Neural progenitor cell (in vitro differentiated cells): ENCODE data around the gene PLB1. TPM values are rescaled to one million over a fixed set of nuclear protein-coding genes. Genes with fewer than 3 reads are reported as not detected.

Source experiments
- DNase-seq: peaks from one replicate; pipeline ENCODE4 v3.0.0-alpha.2; 2016; ENCODE audit warnings: low spot score
- H2AFZ ChIP-seq: fragments of 200-600 bp; sonication (generic); replicated peaks from 2 replicates; pipeline ENCODE4 v1.6.1; 2016; ENCODE audit warnings: antibody characterized with exemption
- H3F3A ChIP-seq: fragments of 200-600 bp; sonication (generic); 2 replicates; pipeline ENCODE4 v1.6.1; 2016; ENCODE audit warnings: antibody characterized with exemption, low read depth
- H3K27ac ChIP-seq: fragments of 200-600 bp; sonication (generic); 2 replicates; pipeline ENCODE4 v1.5.1; 2016; ENCODE audit warnings: mild to moderate bottlenecking
- H3K27me3 ChIP-seq: fragments of 200-600 bp; sonication (generic); 2 replicates; pipeline ENCODE4 v1.6.1; 2016; ENCODE audit warnings: mild to moderate bottlenecking, moderate library complexity
- H3K36me3 ChIP-seq: fragments of 200-600 bp; sonication (generic); 2 replicates; pipeline ENCODE4 v1.5.1; 2016
- H3K4me1 ChIP-seq: fragments of 200-600 bp; sonication (generic); 2 replicates; pipeline ENCODE4 v1.6.1; 2016; ENCODE audit warnings: mixed run types
- H3K4me2 ChIP-seq: fragments of 200-600 bp; sonication (generic); 2 replicates; pipeline ENCODE4 v1.6.1; 2016
- H3K4me3 ChIP-seq: fragments of 200-600 bp; sonication (generic); 2 replicates; pipeline ENCODE4 v1.5.1; 2016
- H3K79me2 ChIP-seq: fragments of 200-600 bp; sonication (generic); 2 replicates; pipeline ENCODE4 v1.6.1; 2016; ENCODE audit warnings: low read depth
- H3K9ac ChIP-seq: fragments of 200-600 bp; sonication (generic); 2 replicates; pipeline ENCODE4 v1.6.1; 2016
- H3K9me3 ChIP-seq: fragments of 200-600 bp; sonication (generic); 2 replicates; pipeline ENCODE4 v1.5.1; 2016; ENCODE audit warnings: low read depth
- H4K20me1 ChIP-seq: fragments of 200-600 bp; sonication (generic); 2 replicates; pipeline ENCODE4 v1.6.1; 2016; ENCODE audit warnings: low read depth
- H3K27ac Mint-ChIP-seq: 3 replicates; pipeline ENCODE4 v1.8.0; 2021; ENCODE audit warnings: mixed read lengths
- H3K27me3 Mint-ChIP-seq: 2 replicates; pipeline ENCODE4 v1.8.0; 2022; ENCODE audit warnings: low read depth, mild to moderate bottlenecking, inconsistent platforms, moderate library complexity, mixed read lengths; ENCODE audit not compliant: insufficient read depth
- H3K36me3 Mint-ChIP-seq: 3 replicates; pipeline ENCODE4 v1.8.0; 2021; ENCODE audit warnings: mixed read lengths
- H3K4me1 Mint-ChIP-seq: 3 replicates; pipeline ENCODE4 v1.8.0; 2021; ENCODE audit warnings: mixed read lengths
- H3K4me3 Mint-ChIP-seq: 3 replicates; pipeline ENCODE4 v1.8.0; 2021; ENCODE audit warnings: mild to moderate bottlenecking, moderate library complexity, mixed read lengths
- H3K9me3 Mint-ChIP-seq: 3 replicates; pipeline ENCODE4 v1.8.0; 2020; ENCODE audit warnings: mixed read lengths
- EZH2 ChIP-seq: fragments of 200-600 bp; sonication (generic); IDR thresholded peaks from 2 replicates; pipeline ENCODE4 v1.6.1; 2017; ENCODE audit warnings: antibody characterized with exemption, mild to moderate bottlenecking, moderate library complexity
- EZH2phosphoT487 ChIP-seq: fragments of 200-600 bp; sonication (generic); IDR thresholded peaks from 2 replicates; pipeline ENCODE4 v1.6.1; 2017; ENCODE audit warnings: antibody characterized with exemption
- total RNA-seq: library from RNA; depleted of rRNA; stranded (reverse); fragments of >200 nt; gene quantifications from 2 replicates; pipeline ENCODE4 v1.2.3, GENCODE V29; 2015; ENCODE audit warnings: low replicate concordance
- TF ChIP-seq, protein P1 (sequence below): fragments of 200-600 bp; sonication (generic); IDR thresholded peaks from 2 replicates; pipeline ENCODE4 v1.5.1; 2017; ENCODE audit warnings: antibody characterized with exemption, mild to moderate bottlenecking

The PLB1 gene
- total RNA-seq, 1 donor from 2014 or later, result not detected

DNA sequence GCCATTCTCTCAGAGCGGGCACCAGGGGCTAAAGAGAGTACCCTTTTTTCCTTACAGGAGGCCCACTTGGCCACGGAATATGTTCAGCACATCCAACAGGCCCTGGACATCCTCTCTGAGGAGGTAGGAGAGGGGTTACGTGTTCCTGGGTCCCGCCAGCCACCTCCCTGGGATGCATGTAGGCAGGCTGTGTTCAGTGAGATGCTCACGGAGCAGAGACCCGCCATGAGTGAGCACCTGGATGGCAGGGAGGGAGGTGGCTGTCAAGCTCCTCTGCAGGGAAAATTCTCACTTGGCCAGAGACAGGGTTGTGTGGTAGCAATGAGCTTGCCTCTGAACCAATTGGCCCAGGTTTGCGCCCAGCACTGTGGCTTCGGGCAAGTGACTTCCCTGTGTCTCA, 132.6 kb downstream of the PLB1 start:
- Histone ChIP-seq H4K20me1 (no peaks in the 10 kb centered on the region), H3K27me3 (no peaks in the 10 kb centered on the region), H3K4me3 (no peak overlapping the region), H3K4me2 (no peak overlapping the region), H3K9ac (no peak overlapping the region), H3K4me1 (peaks cover 18% of the 10 kb centered on the region), H3K9me3 (no peaks in the 10 kb centered on the region), H3K36me3 (no peaks in the 10 kb centered on the region), H3K27ac (no peak overlapping the region), H3F3A (peaks cover 10% of the 10 kb centered on the region), H3K79me2 (no peaks in the 10 kb centered on the region), H2AFZ (no peak overlapping the region)
- peaks cover 33% of the 10 kb centered on the region for H3K4me1 Mint-ChIP-seq
- no peak for TF ChIP-seq EZH2
- no peak for TF ChIP-seq EZH2phosphoT487
- TF ChIP-seq, protein P1, sequence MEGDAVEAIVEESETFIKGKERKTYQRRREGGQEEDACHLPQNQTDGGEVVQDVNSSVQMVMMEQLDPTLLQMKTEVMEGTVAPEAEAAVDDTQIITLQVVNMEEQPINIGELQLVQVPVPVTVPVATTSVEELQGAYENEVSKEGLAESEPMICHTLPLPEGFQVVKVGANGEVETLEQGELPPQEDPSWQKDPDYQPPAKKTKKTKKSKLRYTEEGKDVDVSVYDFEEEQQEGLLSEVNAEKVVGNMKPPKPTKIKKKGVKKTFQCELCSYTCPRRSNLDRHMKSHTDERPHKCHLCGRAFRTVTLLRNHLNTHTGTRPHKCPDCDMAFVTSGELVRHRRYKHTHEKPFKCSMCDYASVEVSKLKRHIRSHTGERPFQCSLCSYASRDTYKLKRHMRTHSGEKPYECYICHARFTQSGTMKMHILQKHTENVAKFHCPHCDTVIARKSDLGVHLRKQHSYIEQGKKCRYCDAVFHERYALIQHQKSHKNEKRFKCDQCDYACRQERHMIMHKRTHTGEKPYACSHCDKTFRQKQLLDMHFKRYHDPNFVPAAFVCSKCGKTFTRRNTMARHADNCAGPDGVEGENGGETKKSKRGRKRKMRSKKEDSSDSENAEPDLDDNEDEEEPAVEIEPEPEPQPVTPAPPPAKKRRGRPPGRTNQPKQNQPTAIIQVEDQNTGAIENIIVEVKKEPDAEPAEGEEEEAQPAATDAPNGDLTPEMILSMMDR, result no peak
- no peak overlapping the region for H3K27ac Mint-ChIP-seq
- H3K4me3 Mint-ChIP-seq, result no peak overlapping the region
- H3K27me3 Mint-ChIP-seq, result peaks cover 30% of the 10 kb centered on the region
- no peak for DNase-seq
- no peaks in the 10 kb centered on the region for H3K36me3 Mint-ChIP-seq
- H3K9me3 Mint-ChIP-seq, result no peaks in the 10 kb centered on the region

DNA sequence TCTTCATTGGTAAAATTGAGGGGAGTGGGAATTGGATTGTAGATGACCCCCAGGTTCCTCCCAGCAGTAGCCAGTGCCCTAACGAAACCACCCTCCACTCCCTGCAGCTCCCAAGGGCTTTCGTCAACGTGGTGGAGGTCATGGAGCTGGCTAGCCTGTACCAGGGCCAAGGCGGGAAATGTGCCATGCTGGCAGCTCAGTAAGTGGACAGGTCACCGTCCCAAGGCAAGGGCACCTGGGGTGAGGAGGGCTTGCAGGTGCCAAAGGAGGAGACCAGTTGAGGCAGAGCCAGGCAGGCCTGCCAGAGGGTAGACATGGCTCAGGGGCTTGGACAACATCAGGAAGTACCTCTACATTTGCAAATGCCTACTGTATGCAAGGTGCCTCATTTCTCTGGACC, 133.1 kb downstream of the PLB1 start:
- no peak overlapping the region for H2AFZ ChIP-seq
- TF ChIP-seq EZH2phosphoT487, result no peak
- TF ChIP-seq, protein P1, result no peak
- no peak for TF ChIP-seq EZH2
- H3K4me1 Mint-ChIP-seq, result peaks cover 37% of the 10 kb centered on the region
- H3K27me3 Mint-ChIP-seq, result peaks cover 27% of the 10 kb centered on the region
- H3K79me2 ChIP-seq, result no peaks in the 10 kb centered on the region
- H3K4me2 ChIP-seq, result no peak overlapping the region
- H4K20me1 ChIP-seq, result no peaks in the 10 kb centered on the region
- no peak overlapping the region for H3K27ac ChIP-seq
- no peak overlapping the region for H3K27ac Mint-ChIP-seq
- H3K4me1 ChIP-seq, result peaks cover 23% of the 10 kb centered on the region
- no peaks in the 10 kb centered on the region for H3K27me3 ChIP-seq
- no peaks in the 10 kb centered on the region for H3K9me3 Mint-ChIP-seq
- no peak overlapping the region for H3K9ac ChIP-seq
- H3K4me3 ChIP-seq, result no peak overlapping the region
- no peaks in the 10 kb centered on the region for H3K36me3 Mint-ChIP-seq
- no peaks in the 10 kb centered on the region for H3K36me3 ChIP-seq
- no peak for DNase-seq
- H3K9me3 ChIP-seq, result no peaks in the 10 kb centered on the region
- H3F3A ChIP-seq, result peaks cover 10% of the 10 kb centered on the region
- H3K4me3 Mint-ChIP-seq, result no peak overlapping the region

DNA sequence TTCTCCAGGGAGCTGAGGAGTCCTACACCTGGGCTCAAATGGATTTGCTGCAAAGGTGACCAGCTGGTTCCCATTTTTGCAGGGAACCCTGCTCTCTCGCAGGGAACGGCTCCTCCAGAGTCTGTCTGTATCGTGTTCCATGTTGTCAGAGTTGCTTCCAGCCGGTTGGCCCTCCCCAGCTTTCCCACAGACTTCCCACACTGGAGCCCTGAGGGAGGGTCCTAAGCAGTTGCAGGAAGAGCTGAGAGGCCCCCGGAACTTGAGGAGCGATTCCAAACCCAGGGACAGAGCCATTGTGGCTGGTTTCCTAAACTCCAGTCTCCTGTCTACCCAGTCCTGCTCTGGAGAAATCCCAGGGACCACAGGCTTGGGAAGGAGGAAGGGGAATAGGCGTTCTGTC, 134.1 kb downstream of the PLB1 start:
- Mint-ChIP-seq H3K9me3 (no peaks in the 10 kb centered on the region), H3K27ac (no peak overlapping the region), H3K4me3 (no peak overlapping the region), H3K36me3 (no peaks in the 10 kb centered on the region), H3K27me3 (peaks cover 27% of the 10 kb centered on the region), H3K4me1 (peaks cover 32% of the 10 kb centered on the region)
- Histone ChIP-seq H3K4me2 (no peak overlapping the region), H3K4me1 (peaks cover 19% of the 10 kb centered on the region), H3K36me3 (no peaks in the 10 kb centered on the region), H4K20me1 (no peaks in the 10 kb centered on the region), H3K4me3 (no peak overlapping the region), H3K27me3 (no peaks in the 10 kb centered on the region), H3K79me2 (no peaks in the 10 kb centered on the region), H3K9me3 (no peaks in the 10 kb centered on the region), H2AFZ (no peak overlapping the region), H3F3A (peaks cover 3% of the 10 kb centered on the region), H3K9ac (no peak overlapping the region), H3K27ac (no peak overlapping the region)
- TF ChIP-seq EZH2phosphoT487 (no peak), EZH2 (no peak)
- DNase-seq, result no peak

DNA sequence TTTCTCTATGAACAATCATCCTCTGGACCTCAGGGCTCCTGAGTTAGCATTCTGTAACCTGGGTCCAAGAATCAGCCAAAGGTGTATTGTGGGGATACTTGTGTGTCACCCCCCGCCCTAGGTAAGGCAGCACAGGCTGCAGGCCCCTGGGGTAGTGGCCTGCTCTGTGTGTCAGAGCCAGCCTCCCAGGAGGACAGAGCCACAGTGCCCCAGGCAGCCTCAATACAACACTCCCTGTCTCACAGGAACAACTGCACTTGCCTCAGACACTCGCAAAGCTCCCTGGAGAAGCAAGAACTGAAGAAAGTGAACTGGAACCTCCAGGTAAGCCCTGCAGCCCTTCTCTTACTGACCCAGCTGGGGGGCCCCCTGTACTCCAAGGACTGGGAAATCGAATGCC, 134.5 kb downstream of the PLB1 start:
- Histone ChIP-seq H3K36me3 (no peaks in the 10 kb centered on the region), H3K79me2 (no peaks in the 10 kb centered on the region), H3K4me3 (no peak overlapping the region), H3K9ac (no peak overlapping the region), H3K27me3 (no peaks in the 10 kb centered on the region), H3K9me3 (no peaks in the 10 kb centered on the region), H4K20me1 (no peaks in the 10 kb centered on the region), H3K27ac (no peak overlapping the region), H3F3A (no peaks in the 10 kb centered on the region), H3K4me1 (peaks cover 14% of the 10 kb centered on the region), H2AFZ (no peak overlapping the region), H3K4me2 (no peak overlapping the region)
- peaks cover 27% of the 10 kb centered on the region for H3K4me1 Mint-ChIP-seq
- H3K9me3 Mint-ChIP-seq, result no peaks in the 10 kb centered on the region
- no peak overlapping the region for H3K4me3 Mint-ChIP-seq
- H3K36me3 Mint-ChIP-seq, result no peaks in the 10 kb centered on the region
- peak overlapping the region; percentile 42 for H3K27ac Mint-ChIP-seq
- peaks cover 27% of the 10 kb centered on the region for H3K27me3 Mint-ChIP-seq
- DNase-seq, result no peak
- TF ChIP-seq EZH2 (no peak), EZH2phosphoT487 (no peak)
- TF ChIP-seq, protein P1, result no peak
